NT2/D1 (cell line): ENCODE measurements around the gene KIR3DL2.

Experiments used
- SUZ12 ChIP-seq: IDR thresholded peaks from 2 replicates; pipeline ENCODE4 v1.6.1; 2011; ENCODE audit not compliant: insufficient read length, insufficient read depth; ENCODE audit errors: extremely low read depth
- ZNF274 ChIP-seq: IDR thresholded peaks from 2 replicates; pipeline ENCODE4 v1.6.1; 2011; ENCODE audit warnings: mild to moderate bottlenecking, low read depth, low read length

- TF ChIP-seq SUZ12 (no peak), ZNF274 (no peak)
Measured at GRCh38 chr19:54805665-54806515, 44.4 kb upstream of the KIR3DL2 start.
